HL-60 (cell line): Measurements from ENCODE around the gene C19orf44.

Experiments used
- GABPA ChIP-seq: IDR thresholded peaks from 2 replicates; pipeline ENCODE4 v1.6.1; 2012; ENCODE audit warnings: low read depth
- POLR2AphosphoS5 ChIP-seq: IDR thresholded peaks from 2 replicates; pipeline ENCODE4 v1.6.1; 2012; ENCODE audit warnings: low read depth
- TF ChIP-seq, protein P1 (sequence below): IDR thresholded peaks from 2 replicates; pipeline ENCODE4 v1.6.1; 2012; ENCODE audit warnings: low read depth; ENCODE audit not compliant: insufficient replicate concordance
- TF ChIP-seq, protein P2 (sequence below): IDR thresholded peaks from one replicate; pipeline ENCODE4 v1.5.1; 2011; ENCODE audit warnings: low read length, control low read depth, inconsistent platforms; ENCODE audit not compliant: insufficient read depth

GRCh38 chr19:16463341-16463990, 32.7 kb upstream of the C19orf44 start:
- TF ChIP-seq, protein P1, sequence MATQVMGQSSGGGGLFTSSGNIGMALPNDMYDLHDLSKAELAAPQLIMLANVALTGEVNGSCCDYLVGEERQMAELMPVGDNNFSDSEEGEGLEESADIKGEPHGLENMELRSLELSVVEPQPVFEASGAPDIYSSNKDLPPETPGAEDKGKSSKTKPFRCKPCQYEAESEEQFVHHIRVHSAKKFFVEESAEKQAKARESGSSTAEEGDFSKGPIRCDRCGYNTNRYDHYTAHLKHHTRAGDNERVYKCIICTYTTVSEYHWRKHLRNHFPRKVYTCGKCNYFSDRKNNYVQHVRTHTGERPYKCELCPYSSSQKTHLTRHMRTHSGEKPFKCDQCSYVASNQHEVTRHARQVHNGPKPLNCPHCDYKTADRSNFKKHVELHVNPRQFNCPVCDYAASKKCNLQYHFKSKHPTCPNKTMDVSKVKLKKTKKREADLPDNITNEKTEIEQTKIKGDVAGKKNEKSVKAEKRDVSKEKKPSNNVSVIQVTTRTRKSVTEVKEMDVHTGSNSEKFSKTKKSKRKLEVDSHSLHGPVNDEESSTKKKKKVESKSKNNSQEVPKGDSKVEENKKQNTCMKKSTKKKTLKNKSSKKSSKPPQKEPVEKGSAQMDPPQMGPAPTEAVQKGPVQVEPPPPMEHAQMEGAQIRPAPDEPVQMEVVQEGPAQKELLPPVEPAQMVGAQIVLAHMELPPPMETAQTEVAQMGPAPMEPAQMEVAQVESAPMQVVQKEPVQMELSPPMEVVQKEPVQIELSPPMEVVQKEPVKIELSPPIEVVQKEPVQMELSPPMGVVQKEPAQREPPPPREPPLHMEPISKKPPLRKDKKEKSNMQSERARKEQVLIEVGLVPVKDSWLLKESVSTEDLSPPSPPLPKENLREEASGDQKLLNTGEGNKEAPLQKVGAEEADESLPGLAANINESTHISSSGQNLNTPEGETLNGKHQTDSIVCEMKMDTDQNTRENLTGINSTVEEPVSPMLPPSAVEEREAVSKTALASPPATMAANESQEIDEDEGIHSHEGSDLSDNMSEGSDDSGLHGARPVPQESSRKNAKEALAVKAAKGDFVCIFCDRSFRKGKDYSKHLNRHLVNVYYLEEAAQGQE, result no peak
- TF ChIP-seq, protein P2, sequence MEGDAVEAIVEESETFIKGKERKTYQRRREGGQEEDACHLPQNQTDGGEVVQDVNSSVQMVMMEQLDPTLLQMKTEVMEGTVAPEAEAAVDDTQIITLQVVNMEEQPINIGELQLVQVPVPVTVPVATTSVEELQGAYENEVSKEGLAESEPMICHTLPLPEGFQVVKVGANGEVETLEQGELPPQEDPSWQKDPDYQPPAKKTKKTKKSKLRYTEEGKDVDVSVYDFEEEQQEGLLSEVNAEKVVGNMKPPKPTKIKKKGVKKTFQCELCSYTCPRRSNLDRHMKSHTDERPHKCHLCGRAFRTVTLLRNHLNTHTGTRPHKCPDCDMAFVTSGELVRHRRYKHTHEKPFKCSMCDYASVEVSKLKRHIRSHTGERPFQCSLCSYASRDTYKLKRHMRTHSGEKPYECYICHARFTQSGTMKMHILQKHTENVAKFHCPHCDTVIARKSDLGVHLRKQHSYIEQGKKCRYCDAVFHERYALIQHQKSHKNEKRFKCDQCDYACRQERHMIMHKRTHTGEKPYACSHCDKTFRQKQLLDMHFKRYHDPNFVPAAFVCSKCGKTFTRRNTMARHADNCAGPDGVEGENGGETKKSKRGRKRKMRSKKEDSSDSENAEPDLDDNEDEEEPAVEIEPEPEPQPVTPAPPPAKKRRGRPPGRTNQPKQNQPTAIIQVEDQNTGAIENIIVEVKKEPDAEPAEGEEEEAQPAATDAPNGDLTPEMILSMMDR, result no peak
- TF ChIP-seq POLR2AphosphoS5 (no peak), GABPA (no peak)
